ENCODE results near the gene PPARA. TPM values are rescaled to one million over a fixed set of nuclear protein-coding genes. Genes with fewer than 3 reads are reported as not detected.
A peak's percentile ranks its signal among the peaks of the same experiment; 100 is the strongest.

Gene PPARA
- total and polyA plus RNA-seq, 2 experiments from 2014 or later = 8.7 to 14.4 TPM

DNA sequence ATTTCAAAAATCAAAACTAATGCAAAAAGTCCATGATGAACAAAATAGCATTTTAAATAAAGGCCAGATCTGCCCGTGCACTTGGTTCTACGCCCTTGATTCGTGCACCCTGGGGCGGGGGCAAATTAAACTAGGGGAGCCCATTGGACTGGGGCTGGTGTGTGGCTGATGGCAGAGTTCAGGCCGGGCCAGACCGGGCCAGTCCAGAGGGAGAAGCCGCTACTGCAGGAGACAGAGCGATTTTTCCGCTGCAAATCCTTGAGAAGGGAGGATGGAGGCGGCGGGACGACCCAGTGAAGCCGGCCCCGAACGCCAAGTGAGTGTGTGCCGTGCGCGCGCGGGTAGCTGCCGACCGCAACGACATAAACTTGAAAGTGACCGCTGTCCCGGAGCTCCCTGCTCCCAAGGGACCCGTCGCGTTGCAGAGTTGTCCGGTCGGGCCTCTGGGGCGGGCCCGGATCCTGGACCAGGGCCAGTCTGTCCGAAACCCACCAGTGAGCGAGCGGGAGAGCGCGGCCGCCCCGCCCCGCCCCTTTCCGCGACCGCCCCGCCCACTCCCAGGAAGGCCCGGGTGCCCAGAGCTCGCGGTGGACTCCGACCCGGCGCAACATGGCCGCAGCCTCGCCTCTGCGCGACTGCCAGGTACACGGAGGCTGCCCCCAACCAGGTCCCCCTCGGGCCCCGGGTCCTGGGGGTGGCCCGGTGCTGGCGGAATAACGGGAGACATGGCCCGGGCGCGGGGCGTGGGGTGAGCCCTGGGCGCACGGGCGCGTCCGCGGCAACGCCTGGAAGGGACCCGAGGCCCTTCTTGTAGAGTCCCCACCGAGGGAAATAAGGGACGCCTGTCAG is 117.3 kb downstream of the PPARA start, which contains the start of gene TTC38:
TTC38 (plus strand) TSS at position 578 of the 849 bp plus-strand sequence; CDS start at position 610, 32 bp downstream.
- in situ Hi-C loops (cut with MboI) = no loop called here
- Histone ChIP-seq H3K9me2 (ENCODE audit: insufficient read depth) (no peaks in the 10 kb centered on the region), H3K4me2 (ENCODE audit: unreplicated experiment) (peak within 1 kb of the TSS; percentile 79), H3K27ac (peak within 1 kb of the TSS; percentile 3; the same call in 1 of the 2 replicates), H3K4me3 (peak within 1 kb of the TSS; percentile 82), H3K36me3 (ENCODE audit: low read depth) (no peaks in the 10 kb centered on the region), H3K9me3 (ENCODE audit: low read depth) (no peaks in the 10 kb centered on the region), H3K79me2 (ENCODE audit: insufficient read depth) (no peaks in the 10 kb centered on the region), H4K20me1 (ENCODE audit: insufficient read depth) (no peaks in the 10 kb centered on the region), H3F3A (ENCODE audit: insufficient read depth) (0 out of 2 replicates have a peak, but pooled peaks cover 8% of the 10 kb centered on the region), H3K27me3 (replicated peaks; ENCODE audit: insufficient read depth) (no peaks in the 10 kb centered on the region), H3K4me1 (ENCODE audit: insufficient read depth) (peaks cover 12% of the 10 kb centered on the region; the same call in 1 of the 2 replicates), H3K9ac (peak within 1 kb of the TSS; percentile 83), H2AFZ (peak within 1 kb of the TSS; percentile 92)
- WGBS, 2 experiments (ENCODE audit: low coverage in 1 of 2, low lambda C conversion rate in 2 of 2, missing lambda C conversion rate in 2 of 2) = 2% methylated on average over 60 to 65 of the region's 74 CpGs
- peak; percentile 87 for DNase-seq
- no peak for TF ChIP-seq EZH2phosphoT487 (IDR thresholded peaks at IDR 0.05; ENCODE audit: insufficient read depth, low read depth)
- no peak for TF ChIP-seq EZH2 (IDR thresholded peaks at IDR 0.05; ENCODE audit: insufficient read depth, poor library complexity, severe bottlenecking)

DNA sequence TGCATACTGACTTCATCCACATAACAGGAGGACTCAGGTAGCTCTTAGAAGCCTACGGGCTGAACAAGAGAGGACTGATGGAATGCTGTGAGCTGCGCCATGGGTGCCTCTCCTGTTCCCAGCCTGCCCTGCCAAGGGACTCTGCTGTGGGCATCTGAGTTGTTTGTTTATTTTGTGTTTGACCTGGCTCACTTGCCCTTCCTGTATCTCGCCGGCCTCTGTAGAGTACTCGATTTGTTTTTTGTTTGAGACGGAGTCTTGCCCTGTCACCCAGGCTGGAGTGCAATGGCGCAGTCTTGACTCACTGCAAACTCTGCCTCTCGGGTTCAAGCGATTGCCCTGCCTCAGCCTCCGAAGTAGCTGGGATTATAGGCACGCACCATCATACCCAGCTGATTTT is 119.2 kb downstream of the PPARA start:
- Histone ChIP-seq H3K9me3 (ENCODE audit: low read depth) (no peaks in the 10 kb centered on the region), H3K27ac (no peak overlapping the region), H3K79me2 (ENCODE audit: insufficient read depth) (no peaks in the 10 kb centered on the region), H4K20me1 (ENCODE audit: insufficient read depth) (no peaks in the 10 kb centered on the region), H3K4me3 (no peak overlapping the region), H3K9ac (no peak overlapping the region), H2AFZ (no peak overlapping the region), H3K9me2 (ENCODE audit: insufficient read depth) (no peaks in the 10 kb centered on the region), H3F3A (ENCODE audit: insufficient read depth) (0 out of 2 replicates have a peak, but pooled peaks cover 8% of the 10 kb centered on the region), H3K4me2 (ENCODE audit: unreplicated experiment) (no peak overlapping the region), H3K36me3 (ENCODE audit: low read depth) (no peaks in the 10 kb centered on the region), H3K4me1 (ENCODE audit: insufficient read depth) (peaks cover 12% of the 10 kb centered on the region; the same call in 1 of the 2 replicates), H3K27me3 (replicated peaks; ENCODE audit: insufficient read depth) (no peaks in the 10 kb centered on the region)
- WGBS, 2 experiments (ENCODE audit: low coverage in 1 of 2, low lambda C conversion rate in 2 of 2, missing lambda C conversion rate in 2 of 2) = 90 to 91% methylated on average over 11 of the region's 11 CpGs
- no peak for DNase-seq
- in situ Hi-C loops (cut with MboI) = no loop called here
- TF ChIP-seq EZH2 (IDR thresholded peaks at IDR 0.05; ENCODE audit: insufficient read depth, poor library complexity, severe bottlenecking) (no peak), EZH2phosphoT487 (IDR thresholded peaks at IDR 0.05; ENCODE audit: insufficient read depth, low read depth) (no peak)

DNA sequence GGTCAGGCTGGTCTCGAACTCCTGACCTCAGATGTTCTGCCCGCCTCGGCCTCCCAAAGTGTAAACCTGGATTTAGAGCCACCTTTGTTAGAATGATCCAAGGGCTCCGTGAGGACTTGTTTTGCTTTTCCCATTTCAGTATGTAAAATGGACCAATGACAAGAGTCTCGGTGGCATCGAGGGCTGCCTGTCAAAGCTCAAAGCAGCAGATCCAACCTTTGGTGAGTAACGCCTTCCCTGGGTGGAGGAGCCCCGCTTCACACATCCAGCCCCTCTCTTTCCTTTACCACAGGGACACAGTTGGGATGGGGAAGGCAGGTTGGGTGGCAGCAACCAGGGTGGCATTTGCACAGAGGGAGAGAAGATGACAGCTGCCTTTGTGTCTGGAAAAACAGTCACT is 121.9 kb downstream of the PPARA start:
- Histone ChIP-seq H3K9me3 (ENCODE audit: low read depth) (no peaks in the 10 kb centered on the region), H3K4me1 (ENCODE audit: insufficient read depth) (peaks cover 11% of the 10 kb centered on the region; the same call in 1 of the 2 replicates)
- TF ChIP-seq EZH2 (IDR thresholded peaks at IDR 0.05; ENCODE audit: insufficient read depth, poor library complexity, severe bottlenecking) = no peak
- no peak for TF ChIP-seq EZH2phosphoT487 (IDR thresholded peaks at IDR 0.05; ENCODE audit: insufficient read depth, low read depth)

GRCh38 chr22:46272762-46273431 is 122.6 kb downstream of the PPARA start:
- in situ Hi-C loops (cut with MboI) = no loop called here
- no peak overlapping the region for H3K4me3 ChIP-seq

More for the DNA sequence above, 121.9 kb downstream of the PPARA start:
- Histone ChIP-seq H3K4me2 (ENCODE audit: unreplicated experiment) (no peak overlapping the region), H2AFZ (no peak overlapping the region), H3K9me2 (ENCODE audit: insufficient read depth) (no peaks in the 10 kb centered on the region), H3K27me3 (replicated peaks; ENCODE audit: insufficient read depth) (no peaks in the 10 kb centered on the region), H3K27ac (no peak overlapping the region), H3F3A (ENCODE audit: insufficient read depth) (no peaks in the 10 kb centered on the region), H3K79me2 (ENCODE audit: insufficient read depth) (no peaks in the 10 kb centered on the region), H3K9ac (no peak overlapping the region), H3K4me3 (no peak overlapping the region), H3K36me3 (ENCODE audit: low read depth) (peaks cover 18% of the 10 kb centered on the region), H4K20me1 (ENCODE audit: insufficient read depth) (no peaks in the 10 kb centered on the region)
- in situ Hi-C loops (cut with MboI) = no loop called here
- no peak for DNase-seq
- WGBS, 2 experiments (ENCODE audit: low coverage in 1 of 2, low lambda C conversion rate in 2 of 2, missing lambda C conversion rate in 2 of 2) = 94 to 97% methylated on average over 8 of the region's 8 CpGs

More at GRCh38 chr22:46272762-46273431, 122.6 kb downstream of the PPARA start:
- no peak overlapping the region for H3K4me2 ChIP-seq (ENCODE audit: unreplicated experiment)
- H3K27me3 ChIP-seq (replicated peaks; ENCODE audit: insufficient read depth) = no peaks in the 10 kb centered on the region
- no peaks in the 10 kb centered on the region for H3F3A ChIP-seq (ENCODE audit: insufficient read depth)
- no peaks in the 10 kb centered on the region for H4K20me1 ChIP-seq (ENCODE audit: insufficient read depth)
- H3K9ac ChIP-seq = no peak overlapping the region
- H3K9me3 ChIP-seq (ENCODE audit: low read depth) = no peaks in the 10 kb centered on the region
- no peak overlapping the region for H2AFZ ChIP-seq
- H3K4me1 ChIP-seq (ENCODE audit: insufficient read depth) = peaks cover 9% of the 10 kb centered on the region; the same call in 1 of the 2 replicates
- no peaks in the 10 kb centered on the region for H3K9me2 ChIP-seq (ENCODE audit: insufficient read depth)
- peaks cover 18% of the 10 kb centered on the region for H3K36me3 ChIP-seq (ENCODE audit: low read depth)
- H3K79me2 ChIP-seq (ENCODE audit: insufficient read depth) = no peaks in the 10 kb centered on the region
- H3K27ac ChIP-seq = no peak overlapping the region
- TF ChIP-seq EZH2phosphoT487 (IDR thresholded peaks at IDR 0.05; ENCODE audit: insufficient read depth, low read depth) (no peak), EZH2 (IDR thresholded peaks at IDR 0.05; ENCODE audit: insufficient read depth, poor library complexity, severe bottlenecking) (no peak)
- DNase-seq = no peak
- WGBS, 2 experiments (ENCODE audit: low coverage in 1 of 2, low lambda C conversion rate in 2 of 2, missing lambda C conversion rate in 2 of 2) = 97% methylated on average over 11 to 12 of the region's 12 CpGs

All from GM23248 (cell line).